Right forelimb (tissue), 1 donor: ENCODE results near the gene CASZ1.

Experiments used
- DNase-seq: peaks from one replicate; pipeline ENCODE4 v3.0.0-alpha.2; 2018

CASZ1 gene

GRCh38 chr1:10774615-10775310 lies 21.7 kb downstream of the CASZ1 start:
- no peak for DNase-seq

DNA sequence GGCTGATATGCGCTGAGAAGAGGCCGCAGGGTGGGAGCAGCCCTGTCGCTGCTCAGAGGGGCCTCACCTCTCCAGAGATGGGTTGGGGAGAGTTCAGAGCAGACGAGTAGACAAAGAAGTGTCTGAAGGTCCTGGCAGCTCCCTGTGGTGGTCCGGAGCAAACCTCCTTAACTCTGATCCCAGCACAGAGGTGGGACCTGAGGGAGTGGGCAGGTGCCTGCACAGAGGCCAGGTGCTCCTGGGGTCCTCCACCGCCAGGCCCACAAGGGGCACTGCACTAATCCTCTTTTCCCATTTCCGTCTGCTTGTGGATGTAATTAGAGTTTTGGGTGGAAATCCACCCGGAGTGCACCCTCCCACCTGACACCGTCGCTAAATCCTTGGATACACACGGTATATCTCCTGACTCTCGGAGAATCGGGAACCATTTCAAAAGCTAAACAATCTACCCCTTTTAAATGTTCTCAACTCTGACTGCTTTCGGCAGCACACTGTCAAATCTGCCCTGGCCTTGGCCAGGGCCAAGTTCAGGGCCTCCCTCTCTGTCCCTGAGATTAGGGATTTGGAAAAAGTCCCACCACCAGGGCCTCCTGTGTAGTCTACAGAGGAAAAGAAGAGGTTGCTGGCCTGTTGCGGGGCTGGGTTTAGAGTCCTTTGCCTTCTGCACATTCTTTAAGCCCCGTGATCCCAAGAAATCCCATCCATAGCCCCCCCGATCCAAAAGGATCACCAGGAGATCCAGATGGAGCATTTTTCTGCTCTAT lies 22.4 kb downstream of the CASZ1 start:
- no peak for DNase-seq

- no peak for DNase-seq
Observed at GRCh38 chr1:10773376-10773775, 23.1 kb downstream of the CASZ1 start.

DNA sequence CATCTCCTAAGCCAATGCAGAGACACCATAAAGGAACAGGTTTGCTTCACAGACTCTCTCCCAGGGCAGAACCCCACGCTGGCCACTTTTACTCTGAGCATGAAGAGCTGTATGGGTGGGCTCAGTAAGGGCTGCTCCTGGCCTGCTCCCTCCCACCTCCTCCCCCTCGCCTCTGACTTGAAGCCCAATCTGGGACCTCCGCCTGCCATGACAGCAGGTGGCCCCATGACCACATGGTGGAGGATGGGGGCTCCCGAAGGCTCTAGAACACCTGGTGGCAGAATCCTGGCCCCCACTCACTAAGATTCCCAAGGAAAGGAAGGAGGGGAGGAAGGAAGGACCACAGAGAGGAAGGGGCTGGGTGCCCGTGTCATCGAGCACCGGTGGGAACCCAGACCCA lies 23.7 kb downstream of the CASZ1 start:
- no peak for DNase-seq

- DNase-seq: no peak
Observed at GRCh38 chr1:10771789-10772188, 24.7 kb downstream of the CASZ1 start.

DNA sequence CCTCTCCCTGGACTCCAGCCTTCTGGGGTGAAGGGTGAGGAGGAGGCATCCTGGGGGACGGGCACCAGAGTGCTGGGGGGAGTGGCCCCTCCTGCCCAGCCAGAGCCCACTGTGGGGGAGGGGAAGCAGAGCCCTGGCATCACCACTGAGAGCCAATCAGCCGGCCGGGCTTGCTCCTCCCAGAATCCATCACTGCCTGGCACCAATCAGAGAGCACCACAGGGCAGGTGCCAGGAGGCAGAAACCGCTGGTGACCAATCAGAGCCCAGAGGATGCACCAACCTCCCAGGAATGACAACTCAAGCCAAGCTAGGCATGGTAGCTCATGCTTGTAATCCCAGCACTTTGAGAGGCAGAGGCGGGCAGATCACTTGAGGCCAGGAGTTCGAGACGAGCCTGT lies 27.9 kb downstream of the CASZ1 start:
- no peak for DNase-seq

DNA sequence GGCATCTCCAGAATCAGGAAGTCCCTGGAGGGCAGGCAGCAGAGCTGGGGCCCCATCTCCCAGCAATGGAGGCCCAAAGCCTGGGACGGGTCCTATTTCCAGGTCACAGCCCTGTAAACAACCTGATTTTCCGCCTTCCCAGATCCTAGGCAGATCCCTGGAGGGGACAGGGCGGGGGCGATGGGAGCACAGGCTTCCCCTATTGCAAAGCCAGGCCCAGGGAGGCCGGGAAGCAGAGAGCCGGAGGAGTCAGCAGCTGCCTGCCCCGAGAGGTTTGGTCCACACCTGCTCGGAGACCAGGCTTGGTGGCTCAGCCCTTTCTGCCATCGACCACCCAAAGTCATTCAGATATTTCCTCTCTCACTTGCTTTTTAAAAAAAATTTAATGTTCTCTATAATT lies 29.2 kb downstream of the CASZ1 start:
- no peak for DNase-seq

- no peak for DNase-seq
Observed at GRCh38 chr1:10765734-10766478, 30.5 kb downstream of the CASZ1 start.

GRCh38 chr1:10765304-10765703 lies 31.1 kb downstream of the CASZ1 start:
- DNase-seq: no peak

- no peak for DNase-seq
Observed at GRCh38 chr1:10764296-10764798, 32.1 kb downstream of the CASZ1 start.

GRCh38 chr1:10762875-10763274 lies 33.6 kb downstream of the CASZ1 start:
- no peak for DNase-seq

- DNase-seq: no peak
Observed at GRCh38 chr1:10762153-10762523, 34.3 kb downstream of the CASZ1 start.

- DNase-seq: no peak
Observed at GRCh38 chr1:10761503-10762152, 34.8 kb downstream of the CASZ1 start.

GRCh38 chr1:10760566-10761502 lies 35.6 kb downstream of the CASZ1 start:
- DNase-seq: no peak

DNA sequence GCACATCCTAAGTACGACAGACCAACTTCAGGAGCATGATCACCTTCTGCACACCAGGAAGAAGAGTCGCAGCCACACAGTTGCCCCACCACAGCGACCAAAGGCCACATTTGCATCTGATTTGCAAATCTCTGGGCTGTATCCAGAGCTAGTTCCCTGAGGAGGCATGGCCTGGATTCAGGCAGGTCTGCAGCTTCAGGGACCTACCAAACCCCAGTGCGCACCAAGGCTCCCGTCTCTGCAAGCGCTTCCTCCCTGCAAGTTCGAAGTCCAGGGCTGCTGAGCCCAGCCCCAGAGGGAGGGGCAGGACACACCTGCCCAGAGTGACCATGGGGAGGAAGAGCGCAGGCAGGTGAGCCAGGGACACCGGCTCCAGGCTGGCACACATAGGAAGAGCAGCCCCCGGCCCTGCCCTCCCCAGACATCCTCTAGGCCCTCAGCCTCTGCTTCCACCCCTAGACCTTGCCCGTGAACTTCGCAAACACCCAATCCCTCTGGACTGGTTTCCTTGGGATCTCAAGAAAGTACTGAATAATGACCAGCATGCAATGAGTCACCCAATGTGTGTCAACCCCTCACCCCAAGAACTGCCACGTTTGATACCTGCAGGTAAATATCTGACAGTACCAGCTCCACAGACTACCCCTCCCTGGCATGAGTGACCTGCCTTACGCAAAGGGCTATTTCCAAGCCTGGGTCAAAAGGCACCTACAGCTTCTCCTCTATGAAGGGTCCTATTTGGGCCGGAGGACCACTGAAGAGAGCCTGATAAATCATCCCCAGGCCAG lies 36.8 kb downstream of the CASZ1 start:
- DNase-seq: no peak

- DNase-seq: no peak
Observed at GRCh38 chr1:10756842-10757241, 39.6 kb downstream of the CASZ1 start.

GRCh38 chr1:10755970-10756521 lies 40.4 kb downstream of the CASZ1 start:
- DNase-seq: peak; percentile 68

GRCh38 chr1:10754568-10755329 lies 41.7 kb downstream of the CASZ1 start:
- no peak for DNase-seq

DNA sequence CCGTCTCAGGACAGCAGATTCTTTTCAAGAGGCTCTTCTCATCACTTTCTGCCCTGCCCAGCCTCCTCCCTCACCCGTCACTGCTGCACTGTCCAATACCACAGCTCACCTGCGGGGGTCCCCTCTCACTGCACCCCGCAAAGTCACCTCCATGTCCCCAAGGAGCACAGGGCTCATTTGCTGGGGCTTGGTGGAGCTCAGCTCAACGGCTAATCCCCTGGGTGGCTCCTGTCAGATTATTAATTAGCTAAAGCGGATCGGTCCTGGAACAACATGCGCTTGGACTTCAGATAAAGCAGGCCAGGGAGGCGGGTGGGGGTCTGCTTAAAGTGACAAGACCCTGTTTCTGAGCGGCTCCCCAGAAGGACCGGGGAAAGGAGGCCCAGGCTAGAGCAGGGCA lies 43.1 kb downstream of the CASZ1 start:
- no peak for DNase-seq

DNA sequence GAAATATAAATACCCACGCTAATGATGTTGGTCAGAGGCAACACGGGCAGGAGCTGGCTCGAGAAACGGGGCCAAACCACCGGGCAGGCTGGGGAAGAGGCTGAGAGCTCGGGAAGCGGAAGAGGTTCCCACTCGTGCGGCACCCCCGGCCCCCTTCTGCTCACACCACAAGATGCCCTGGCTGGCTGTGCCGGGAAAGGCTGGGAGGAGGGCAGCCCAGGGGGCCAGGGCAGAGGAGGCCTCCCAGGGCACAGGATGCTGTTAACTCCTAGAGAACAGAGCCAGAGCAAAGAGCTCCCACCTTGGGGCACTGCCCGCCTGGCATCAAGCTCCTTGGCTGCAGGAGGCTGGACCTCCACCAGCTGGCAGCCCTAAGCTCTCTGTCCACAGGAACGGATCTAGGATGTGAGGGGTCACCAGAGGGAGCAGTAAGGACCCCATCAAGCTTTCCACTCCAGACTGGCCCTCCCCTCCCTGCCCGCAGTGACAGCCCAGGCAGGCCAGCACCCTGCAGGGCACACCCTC lies 44.8 kb downstream of the CASZ1 start:
- DNase-seq: no peak
